Type B pancreatic cell (in vitro differentiated cells): Measurements from ENCODE around the gene FOSL2. TPM values are rescaled to one million over a fixed set of nuclear protein-coding genes. Genes with fewer than 3 reads are reported as not detected.
A peak's percentile ranks its signal among the peaks of the same experiment; 100 is the strongest.

Experiments
- DNase-seq: peaks from one replicate; pipeline ENCODE4 v3.0.0; 2021; ENCODE audit warnings: mixed read lengths; ENCODE audit not compliant: unreplicated experiment; ENCODE audit errors: extremely low spot score
- H3K27ac Mint-ChIP-seq: 2 replicates; pipeline ENCODE4 v1.8.0; 2021; ENCODE audit warnings: mild to moderate bottlenecking, mixed read lengths
- H3K27me3 Mint-ChIP-seq: 2 replicates; pipeline ENCODE4 v1.8.0; 2021; ENCODE audit warnings: mixed read lengths
- H3K36me3 Mint-ChIP-seq: 2 replicates; pipeline ENCODE4 v1.8.0; 2021; ENCODE audit warnings: mixed read lengths
- H3K4me1 Mint-ChIP-seq: one replicate; pipeline ENCODE4 v1.8.0; 2021; ENCODE audit warnings: mixed read lengths; ENCODE audit not compliant: unreplicated experiment
- H3K4me3 Mint-ChIP-seq: 2 replicates; pipeline ENCODE4 v1.8.0; 2021; ENCODE audit warnings: mild to moderate bottlenecking, mixed read lengths
- H3K9me3 Mint-ChIP-seq: 2 replicates; pipeline ENCODE4 v1.8.0; 2021; ENCODE audit warnings: mixed read lengths
- CTCF ChIP-seq: fragments of 200-600 bp; sonication (generic); conservative IDR thresholded peaks from 2 replicates; pipeline ENCODE4 v1.5.0; 2021; ENCODE audit warnings: antibody characterized with exemption, mild to moderate bottlenecking
- total RNA-seq: library from RNA; stranded (reverse); gene quantifications from 2 replicates; pipeline ENCODE4 v1.2.1, GENCODE V29; 2021; ENCODE audit warnings: low replicate concordance

The FOSL2 gene
- total RNA-seq, 1 donor from 2014 or later = 42.1 TPM

DNA sequence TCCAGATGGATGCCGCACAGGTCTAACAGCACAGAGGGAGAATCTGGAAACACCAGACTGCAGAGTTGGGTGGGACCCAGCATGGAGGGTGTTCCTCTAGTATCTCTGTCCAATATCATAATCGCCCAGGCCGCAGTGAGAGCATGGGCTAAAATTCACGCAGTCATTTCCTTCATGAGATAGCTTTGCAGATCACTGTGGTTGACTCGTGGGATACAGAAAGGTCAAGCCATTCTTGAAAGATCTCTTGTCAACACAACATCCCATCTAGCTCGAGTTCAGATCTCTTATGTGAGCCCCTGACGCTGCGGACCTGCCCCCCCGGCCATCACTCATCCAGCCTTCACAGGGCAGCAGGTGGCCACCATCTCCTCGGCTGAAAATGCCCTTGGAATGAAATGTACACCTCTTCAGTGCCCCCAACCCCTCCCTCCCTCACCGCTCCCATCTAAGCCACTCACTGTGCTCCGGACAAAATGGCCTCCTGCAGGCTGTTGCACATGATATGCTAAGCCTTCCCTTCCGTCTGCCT is 45.9 kb downstream of the FOSL2 start:
- no peak for TF ChIP-seq CTCF
- peak overlapping the region; percentile 43 for H3K27ac Mint-ChIP-seq
- H3K9me3 Mint-ChIP-seq = no peaks in the 10 kb centered on the region
- H3K4me3 Mint-ChIP-seq = no peak overlapping the region
- no peaks in the 10 kb centered on the region for H3K36me3 Mint-ChIP-seq
- peaks cover 2% of the 10 kb centered on the region for H3K27me3 Mint-ChIP-seq
- DNase-seq = no peak
- peaks cover 14% of the 10 kb centered on the region for H3K4me1 Mint-ChIP-seq

- H3K4me3 Mint-ChIP-seq = no peak overlapping the region
- no peaks in the 10 kb centered on the region for H3K9me3 Mint-ChIP-seq
- no peak overlapping the region for H3K27ac Mint-ChIP-seq
- H3K36me3 Mint-ChIP-seq = no peaks in the 10 kb centered on the region
- TF ChIP-seq CTCF = no peak
- peaks cover 4% of the 10 kb centered on the region for H3K27me3 Mint-ChIP-seq
- DNase-seq = no peak
- H3K4me1 Mint-ChIP-seq = peaks cover 14% of the 10 kb centered on the region
Measured at GRCh38 chr2:28439127-28439526, 46.5 kb downstream of the FOSL2 start.

GRCh38 chr2:28439763-28440162 is 47.1 kb downstream of the FOSL2 start:
- Mint-ChIP-seq H3K27me3 (peaks cover 4% of the 10 kb centered on the region), H3K36me3 (no peaks in the 10 kb centered on the region), H3K9me3 (no peaks in the 10 kb centered on the region), H3K4me3 (no peak overlapping the region), H3K27ac (no peak overlapping the region), H3K4me1 (peaks cover 14% of the 10 kb centered on the region)
- TF ChIP-seq CTCF = no peak
- DNase-seq = no peak

- DNase-seq = no peak
- no peak for TF ChIP-seq CTCF
- H3K4me1 Mint-ChIP-seq = peaks cover 5% of the 10 kb centered on the region
- H3K9me3 Mint-ChIP-seq = no peaks in the 10 kb centered on the region
- no peak overlapping the region for H3K27ac Mint-ChIP-seq
- no peak overlapping the region for H3K4me3 Mint-ChIP-seq
- H3K36me3 Mint-ChIP-seq = no peaks in the 10 kb centered on the region
- peaks cover 4% of the 10 kb centered on the region for H3K27me3 Mint-ChIP-seq
Measured at GRCh38 chr2:28442328-28442727, 49.7 kb downstream of the FOSL2 start.

- H3K27ac Mint-ChIP-seq = no peak overlapping the region
- no peaks in the 10 kb centered on the region for H3K4me1 Mint-ChIP-seq
Measured at GRCh38 chr2:28444956-28445355, 52.3 kb downstream of the FOSL2 start.

More at GRCh38 chr2:28444956-28445355, 52.3 kb downstream of the FOSL2 start:
- H3K9me3 Mint-ChIP-seq = no peaks in the 10 kb centered on the region
- DNase-seq = no peak
- no peak for TF ChIP-seq CTCF
- no peak overlapping the region for H3K4me3 Mint-ChIP-seq
- no peaks in the 10 kb centered on the region for H3K36me3 Mint-ChIP-seq
- peaks cover 4% of the 10 kb centered on the region for H3K27me3 Mint-ChIP-seq
